Measurements from ENCODE around the gene HNF1A.

- TF ChIP-seq SLC30A9 (CRISPR knock-in tag; IDR thresholded peaks at IDR 0.05) (no peak), NELFE (IDR thresholded peaks at IDR 0.05; ENCODE audit: insufficient read depth, insufficient read length) (no peak), TBL1XR1 (IDR thresholded peaks at IDR 0.05; ENCODE audit: low read length in 2 of 2) (no peak), JUN (IDR thresholded peaks at IDR 0.05; ENCODE audit: borderline replicate concordance, low read depth, low read length) (no peak), JUN (CRISPR knock-in tag; IDR thresholded peaks at IDR 0.05; ENCODE audit: borderline replicate concordance) (no peak), JUND (IDR thresholded peaks at IDR 0.05; ENCODE audit: borderline replicate concordance, low read depth, low read length) (no peak), JUND (tag; IDR thresholded peaks at IDR 0.05; ENCODE audit: borderline replicate concordance, low read depth, low read length) (no peak), SPI1 (IDR thresholded peaks at IDR 0.05; ENCODE audit: borderline replicate concordance, low read depth, low read length) (no peak), ZKSCAN1 (IDR thresholded peaks at IDR 0.05; ENCODE audit: low read depth, low read length) (no peak), KAT7 (CRISPR knock-in tag; IDR thresholded peaks at IDR 0.05; ENCODE audit: borderline replicate concordance) (no peak), ZBTB7A (IDR thresholded peaks at IDR 0.05; ENCODE audit: borderline replicate concordance, control insufficient read depth, low read depth, low read length) (no peak), NRF1 (conservative IDR thresholded peaks at IDR 0.05 in 1 of 2, IDR thresholded peaks at IDR 0.05 in 1 of 2) (no peak), PTTG1 (tag; IDR thresholded peaks at IDR 0.05; ENCODE audit: low read depth) (no peak), GATAD2A (IDR thresholded peaks at IDR 0.05) (no peak), POLR2AphosphoS5 (IDR thresholded peaks at IDR 0.05; ENCODE audit: control insufficient read depth, insufficient read depth, low read depth, low read length) (no peak), KDM1A (IDR thresholded peaks at IDR 0.05) (no peak)
Observed at GRCh38 chr12:121003650-121004049, 25.3 kb downstream of the HNF1A start.

All from K562 (cell line).